NCI-H82 treated with DMSO at 0.1 percent for 48 hours (cell line): ENCODE data around the gene NR3C2.

ENCODE experiments used
- DNase-seq: peaks from one replicate; lab custom pipeline; 2025; ENCODE audit not compliant: unreplicated experiment; lab: John Stamatoyannopoulos, UW

NR3C2 gene

GRCh38 chr4:148435654-148436406 lies 6.4 kb downstream of the NR3C2 start:
- DNase-seq: no peak

GRCh38 chr4:148434075-148434773 lies 8.0 kb downstream of the NR3C2 start:
- DNase-seq: no peak

GRCh38 chr4:148431401-148431800 lies 10.8 kb downstream of the NR3C2 start:
- no peak for DNase-seq

- no peak for DNase-seq
Measured at GRCh38 chr4:148430854-148431253, 11.4 kb downstream of the NR3C2 start.

- DNase-seq: no peak
Measured at GRCh38 chr4:148429206-148429605, 13.0 kb downstream of the NR3C2 start.

- no peak for DNase-seq
Measured at GRCh38 chr4:148426643-148427042, 15.6 kb downstream of the NR3C2 start.

- peak; percentile 77 for DNase-seq
Measured at GRCh38 chr4:148425327-148426110, 16.7 kb downstream of the NR3C2 start.

- no peak for DNase-seq
Measured at GRCh38 chr4:148420397-148420796, 21.8 kb downstream of the NR3C2 start.

GRCh38 chr4:148415500-148415899 lies 26.7 kb downstream of the NR3C2 start:
- peak; percentile 10 for DNase-seq

GRCh38 chr4:148412460-148412994 lies 29.7 kb downstream of the NR3C2 start:
- DNase-seq: no peak

GRCh38 chr4:148405161-148405893 lies 36.9 kb downstream of the NR3C2 start:
- DNase-seq: no peak

- DNase-seq: no peak
Measured at GRCh38 chr4:148398988-148399387, 43.2 kb downstream of the NR3C2 start.

- DNase-seq: no peak
Measured at GRCh38 chr4:148397771-148398170, 44.4 kb downstream of the NR3C2 start.

- no peak for DNase-seq
Measured at GRCh38 chr4:148396986-148397673, 45.1 kb downstream of the NR3C2 start.

GRCh38 chr4:148395771-148396170 lies 46.4 kb downstream of the NR3C2 start:
- no peak for DNase-seq

- DNase-seq: no peak
Measured at GRCh38 chr4:148391056-148391455, 51.2 kb downstream of the NR3C2 start.

- no peak for DNase-seq
Measured at GRCh38 chr4:148390311-148390710, 51.9 kb downstream of the NR3C2 start.

- no peak for DNase-seq
Measured at GRCh38 chr4:148380291-148380690, 61.9 kb downstream of the NR3C2 start.

GRCh38 chr4:148376151-148376550 lies 66.1 kb downstream of the NR3C2 start:
- no peak for DNase-seq

GRCh38 chr4:148375584-148375983 lies 66.6 kb downstream of the NR3C2 start:
- no peak for DNase-seq
